Stimulated activated CD4-positive, alpha-beta T cell treated with anti-CD3 and anti-CD28 coated beads, Interleukin-12 subunit alpha, Interleukin-12 subunit beta, amount 100 ng/mL, for 48 hours (primary cell): ENCODE results near the gene OR14J1.
"Not testable (repeated sequence)": the region's sequence is repeated elsewhere in the genome, so short reads cannot be mapped to it uniquely, and the experiment has no call there.

Experiments used
- DNase-seq, 3 donors: peaks; one replicate each; pipeline ENCODE4 v3.0.0-alpha.2; 2020; ENCODE audit warnings: low read depth in 2 of 3, low spot score in 1 of 3

OR14J1 gene

GRCh38 chr6:29301316-29301715, at the start of gene OR14J1:
Gene OR14J1 (plus strand): TSS chr6:29301701. CDS start chr6:29306690, 4,989 bp downstream.
- DNase-seq = no peak

GRCh38 chr6:29251736-29252135, 49.8 kb upstream of the OR14J1 start:
- DNase-seq = no peak

- DNase-seq = no peak
These were observed 46.0 kb upstream of the OR14J1 start for GRCh38 chr6:29255530-29255929.

GRCh38 chr6:29259721-29260120, 41.8 kb upstream of the OR14J1 start:
- no peak for DNase-seq

- no peak for DNase-seq
These were observed 38.5 kb upstream of the OR14J1 start for GRCh38 chr6:29263001-29263400.

- no peak for DNase-seq
These were observed 7.0 kb upstream of the OR14J1 start for GRCh38 chr6:29294499-29294914.

GRCh38 chr6:29295181-29295585, 6.3 kb upstream of the OR14J1 start:
- DNase-seq = no peak

GRCh38 chr6:29295623-29296022, 5.9 kb upstream of the OR14J1 start:
- DNase-seq = no peak

GRCh38 chr6:29319931-29320330, 18.4 kb downstream of the OR14J1 start:
- DNase-seq = no peak

- not testable (repeated sequence) for DNase-seq
These were observed 21.8 kb downstream of the OR14J1 start for GRCh38 chr6:29323332-29323731.

- no peak for DNase-seq
These were observed 24.3 kb downstream of the OR14J1 start for GRCh38 chr6:29325777-29326176.

GRCh38 chr6:29332676-29333075, 31.2 kb downstream of the OR14J1 start:
- no peak for DNase-seq

- DNase-seq = no peak
These were observed 34.8 kb downstream of the OR14J1 start for GRCh38 chr6:29336269-29336668.

GRCh38 chr6:29345380-29345779, 43.9 kb downstream of the OR14J1 start:
- no peak for DNase-seq

GRCh38 chr6:29349348-29349747, 47.8 kb downstream of the OR14J1 start:
- not testable (repeated sequence) for DNase-seq

GRCh38 chr6:29354980-29355379, 53.5 kb downstream of the OR14J1 start:
- no peak for DNase-seq

GRCh38 chr6:29355603-29356002, 54.1 kb downstream of the OR14J1 start:
- DNase-seq = no peak
